GM06990 (cell line): ENCODE results near the gene RSPH3.
"Not testable (repeated sequence)": the region's sequence is repeated elsewhere in the genome, so short reads cannot be mapped to it uniquely, and the experiment has no call there.

ENCODE experiments used
- DNase-seq: peaks from one replicate; pipeline ENCODE4 v3.0.0-alpha.2; 2011; ENCODE audit not compliant: insufficient read length; ENCODE audit errors: extremely low read depth
- H3K27me3 ChIP-seq: replicated peaks from 2 replicates; pipeline ENCODE4 v1.6.0; 2011; ENCODE audit warnings: low read length; ENCODE audit not compliant: control insufficient read depth, insufficient read depth
- H3K36me3 ChIP-seq: 2 replicates; pipeline ENCODE4 v1.5.1; 2011; ENCODE audit warnings: low read length; ENCODE audit not compliant: control insufficient read depth, insufficient read depth
- H3K4me3 ChIP-seq: replicated peaks from 2 replicates; pipeline ENCODE4 v1.5.1; 2011; ENCODE audit warnings: low read depth, mild to moderate bottlenecking, control low read depth, low read length
- CTCF ChIP-seq: IDR thresholded peaks from 2 replicates; pipeline ENCODE4 v1.5.1; 2011; ENCODE audit warnings: low read length, control low read depth, mild to moderate bottlenecking, inconsistent platforms; ENCODE audit not compliant: insufficient read depth, poor library complexity, severe bottlenecking

RSPH3 gene

GRCh38 chr6:159033160-159034049 is 33.4 kb upstream of the RSPH3 start:
- no peak for TF ChIP-seq CTCF
- Histone ChIP-seq H3K27me3 (no peaks in the 10 kb centered on the region), H3K36me3 (peaks cover 15% of the 10 kb centered on the region), H3K4me3 (no peak overlapping the region)
- no peak for DNase-seq

GRCh38 chr6:159031846-159032245 is 31.8 kb upstream of the RSPH3 start:
- DNase-seq = no peak
- H3K4me3 ChIP-seq = no peak overlapping the region
- TF ChIP-seq CTCF = no peak

GRCh38 chr6:159030168-159030567 is 30.2 kb upstream of the RSPH3 start:
- DNase-seq = no peak

More at GRCh38 chr6:159031846-159032245, 31.8 kb upstream of the RSPH3 start:
- Histone ChIP-seq H3K27me3 (no peaks in the 10 kb centered on the region), H3K36me3 (peaks cover 12% of the 10 kb centered on the region)

GRCh38 chr6:159025224-159025623 is 25.2 kb upstream of the RSPH3 start:
- not testable (repeated sequence) for H3K27me3 ChIP-seq, DNase-seq, H3K36me3 ChIP-seq, H3K4me3 ChIP-seq

More at GRCh38 chr6:159030168-159030567, 30.2 kb upstream of the RSPH3 start:
- Histone ChIP-seq H3K4me3 (no peak overlapping the region), H3K27me3 (no peaks in the 10 kb centered on the region), H3K36me3 (no peaks in the 10 kb centered on the region)
- TF ChIP-seq CTCF = no peak

- no peaks in the 10 kb centered on the region for H3K27me3 ChIP-seq
- TF ChIP-seq CTCF = no peak
Observed at GRCh38 chr6:159023893-159024292, 23.9 kb upstream of the RSPH3 start.

GRCh38 chr6:159020011-159020410 is 20.0 kb upstream of the RSPH3 start:
- Histone ChIP-seq H3K36me3 (no peaks in the 10 kb centered on the region), H3K4me3 (no peak overlapping the region), H3K27me3 (no peaks in the 10 kb centered on the region)
- no peak for TF ChIP-seq CTCF
- no peak for DNase-seq

More at GRCh38 chr6:159023893-159024292, 23.9 kb upstream of the RSPH3 start:
- DNase-seq = no peak
- no peaks in the 10 kb centered on the region for H3K36me3 ChIP-seq
- H3K4me3 ChIP-seq = no peak overlapping the region
